ENCODE measurements around the gene ADGRL3. TPM values are rescaled to one million over a fixed set of nuclear protein-coding genes. Genes with fewer than 3 reads are reported as not detected.

The ADGRL3 gene
- total RNA-seq, 1 donor from 2014 or later, result 2.1 TPM

- Histone ChIP-seq H3K27me3 (ENCODE audit: control insufficient read depth, insufficient read depth, low read length) (no peaks in the 10 kb centered on the region), H3K36me3 (ENCODE audit: control insufficient read depth, insufficient read depth, low read length) (no peaks in the 10 kb centered on the region), H3K4me3 (ENCODE audit: low read depth, low read length) (no peak overlapping the region)
- no peak for DNase-seq (ENCODE audit: low read depth)
- TF ChIP-seq CTCF (IDR thresholded peaks at IDR 0.05; ENCODE audit: insufficient read depth, low read length, poor library complexity, severe bottlenecking), result no peak
These were observed 93.7 kb downstream of the ADGRL3 start for GRCh38 chr4:61293707-61294400.

GRCh38 chr4:61294936-61295335, 94.8 kb downstream of the ADGRL3 start:
- H3K36me3 ChIP-seq (ENCODE audit: control insufficient read depth, insufficient read depth, low read length), result no peaks in the 10 kb centered on the region
- DNase-seq (ENCODE audit: low read depth), result no peak
- TF ChIP-seq CTCF (IDR thresholded peaks at IDR 0.05; ENCODE audit: insufficient read depth, low read length, poor library complexity, severe bottlenecking), result no peak
- H3K4me3 ChIP-seq (ENCODE audit: low read depth, low read length), result no peak overlapping the region
- H3K27me3 ChIP-seq (ENCODE audit: control insufficient read depth, insufficient read depth, low read length), result no peaks in the 10 kb centered on the region

GRCh38 chr4:61296144-61296543, 96.0 kb downstream of the ADGRL3 start:
- Histone ChIP-seq H3K36me3 (ENCODE audit: control insufficient read depth, insufficient read depth, low read length) (no peaks in the 10 kb centered on the region), H3K27me3 (ENCODE audit: control insufficient read depth, insufficient read depth, low read length) (no peaks in the 10 kb centered on the region), H3K4me3 (ENCODE audit: low read depth, low read length) (no peak overlapping the region)
- TF ChIP-seq CTCF (IDR thresholded peaks at IDR 0.05; ENCODE audit: insufficient read depth, low read length, poor library complexity, severe bottlenecking), result no peak
- no peak for DNase-seq (ENCODE audit: low read depth)

GRCh38 chr4:61298178-61298740, 98.1 kb downstream of the ADGRL3 start:
- no peaks in the 10 kb centered on the region for H3K36me3 ChIP-seq (ENCODE audit: control insufficient read depth, insufficient read depth, low read length)
- no peak overlapping the region for H3K4me3 ChIP-seq (ENCODE audit: low read depth, low read length)
- H3K27me3 ChIP-seq (ENCODE audit: control insufficient read depth, insufficient read depth, low read length), result no peaks in the 10 kb centered on the region
- no peak for DNase-seq (ENCODE audit: low read depth)
- no peak for TF ChIP-seq CTCF (IDR thresholded peaks at IDR 0.05; ENCODE audit: insufficient read depth, low read length, poor library complexity, severe bottlenecking)

GRCh38 chr4:61299316-61299715, 99.2 kb downstream of the ADGRL3 start:
- Histone ChIP-seq H3K36me3 (ENCODE audit: control insufficient read depth, insufficient read depth, low read length) (no peaks in the 10 kb centered on the region), H3K27me3 (ENCODE audit: control insufficient read depth, insufficient read depth, low read length) (no peaks in the 10 kb centered on the region), H3K4me3 (ENCODE audit: low read depth, low read length) (no peak overlapping the region)
- TF ChIP-seq CTCF (IDR thresholded peaks at IDR 0.05; ENCODE audit: insufficient read depth, low read length, poor library complexity, severe bottlenecking), result no peak
- DNase-seq (ENCODE audit: low read depth), result no peak
